Measurements from ENCODE around the gene TLR2.

Gene TLR2

GRCh38 chr4:153684182-153684970 lies at the start of gene TLR2:
TSS of gene TLR2 (plus strand) at chr4:153684280. CDS start at chr4:153702908, 18,628 bp downstream.
- Mint-ChIP-seq H3K27me3 (peaks cover 50% of the 10 kb centered on the region), H3K27ac (ENCODE audit: low read depth) (no peak within 1 kb of the TSS), H3K36me3 (ENCODE audit: insufficient read depth) (no peaks in the 10 kb centered on the region), H3K4me1 (peaks cover 8% of the 10 kb centered on the region), H3K9me3 (peaks cover under 1% of the 10 kb centered on the region), H3K4me3 (peak within 1 kb of the TSS; percentile 54)
- DNase-seq (ENCODE audit: low spot score in 2 of 2), result peak; percentile 17 to 40
- peak; percentile 78 for ATAC-seq (replicated peaks; ENCODE audit: extremely low read depth, poor library complexity, severe bottlenecking)

- Mint-ChIP-seq H3K27ac (ENCODE audit: low read depth) (no peak overlapping the region), H3K4me3 (no peak overlapping the region), H3K27me3 (no peaks in the 10 kb centered on the region), H3K36me3 (ENCODE audit: insufficient read depth) (peaks cover 57% of the 10 kb centered on the region), H3K9me3 (no peaks in the 10 kb centered on the region), H3K4me1 (no peaks in the 10 kb centered on the region)
- DNase-seq (ENCODE audit: low spot score in 2 of 2) (no peak), ATAC-seq (replicated peaks; ENCODE audit: extremely low read depth, poor library complexity, severe bottlenecking) (no peak)
These were observed 49.2 kb upstream of the TLR2 start for GRCh38 chr4:153634738-153635353.

- ATAC-seq (replicated peaks; ENCODE audit: extremely low read depth, poor library complexity, severe bottlenecking), result no peak
- Mint-ChIP-seq H3K9me3 (no peaks in the 10 kb centered on the region), H3K4me3 (no peak overlapping the region), H3K27ac (ENCODE audit: low read depth) (no peak overlapping the region), H3K36me3 (ENCODE audit: insufficient read depth) (peaks cover 54% of the 10 kb centered on the region), H3K27me3 (no peaks in the 10 kb centered on the region), H3K4me1 (no peaks in the 10 kb centered on the region)
- no peak for DNase-seq (ENCODE audit: low spot score in 2 of 2)
These were observed 48.2 kb upstream of the TLR2 start for GRCh38 chr4:153635846-153636245.

- no peaks in the 10 kb centered on the region for H3K27me3 Mint-ChIP-seq
- H3K36me3 Mint-ChIP-seq (ENCODE audit: insufficient read depth), result peaks cover 46% of the 10 kb centered on the region
- H3K4me1 Mint-ChIP-seq, result no peaks in the 10 kb centered on the region
- no peaks in the 10 kb centered on the region for H3K9me3 Mint-ChIP-seq
- no peak overlapping the region for H3K4me3 Mint-ChIP-seq
- no peak for ATAC-seq (replicated peaks; ENCODE audit: extremely low read depth, poor library complexity, severe bottlenecking)
- no peak for DNase-seq (ENCODE audit: low spot score in 2 of 2)
- no peak overlapping the region for H3K27ac Mint-ChIP-seq (ENCODE audit: low read depth)
These were observed 46.9 kb upstream of the TLR2 start for GRCh38 chr4:153637201-153637600.

GRCh38 chr4:153638011-153638410 lies 46.1 kb upstream of the TLR2 start:
- Mint-ChIP-seq H3K36me3 (ENCODE audit: insufficient read depth) (peaks cover 39% of the 10 kb centered on the region), H3K9me3 (no peaks in the 10 kb centered on the region), H3K4me3 (no peak overlapping the region), H3K27ac (ENCODE audit: low read depth) (no peak overlapping the region), H3K27me3 (no peaks in the 10 kb centered on the region), H3K4me1 (no peaks in the 10 kb centered on the region)
- DNase-seq (ENCODE audit: low spot score in 2 of 2), result no peak
- ATAC-seq (replicated peaks; ENCODE audit: extremely low read depth, poor library complexity, severe bottlenecking), result no peak

- Mint-ChIP-seq H3K36me3 (ENCODE audit: insufficient read depth) (peaks cover 33% of the 10 kb centered on the region), H3K9me3 (no peaks in the 10 kb centered on the region), H3K27ac (ENCODE audit: low read depth) (no peak overlapping the region), H3K4me3 (no peak overlapping the region), H3K27me3 (no peaks in the 10 kb centered on the region), H3K4me1 (no peaks in the 10 kb centered on the region)
- DNase-seq (ENCODE audit: low spot score in 2 of 2) (no peak), ATAC-seq (replicated peaks; ENCODE audit: extremely low read depth, poor library complexity, severe bottlenecking) (no peak)
These were observed 45.1 kb upstream of the TLR2 start for GRCh38 chr4:153638999-153639398.

GRCh38 chr4:153639833-153640802 lies 44.0 kb upstream of the TLR2 start:
- H3K9me3 Mint-ChIP-seq, result no peaks in the 10 kb centered on the region
- H3K4me1 Mint-ChIP-seq, result no peaks in the 10 kb centered on the region
- no peak overlapping the region for H3K27ac Mint-ChIP-seq (ENCODE audit: low read depth)
- H3K36me3 Mint-ChIP-seq (ENCODE audit: insufficient read depth), result peaks cover 26% of the 10 kb centered on the region
- no peak for ATAC-seq (replicated peaks; ENCODE audit: extremely low read depth, poor library complexity, severe bottlenecking)
- no peaks in the 10 kb centered on the region for H3K27me3 Mint-ChIP-seq
- H3K4me3 Mint-ChIP-seq, result no peak overlapping the region
- DNase-seq (ENCODE audit: low spot score in 2 of 2), result no peak

GRCh38 chr4:153641532-153641931 lies 42.5 kb upstream of the TLR2 start:
- Mint-ChIP-seq H3K9me3 (no peaks in the 10 kb centered on the region), H3K27me3 (no peaks in the 10 kb centered on the region), H3K4me1 (no peaks in the 10 kb centered on the region), H3K27ac (ENCODE audit: low read depth) (no peak overlapping the region), H3K36me3 (ENCODE audit: insufficient read depth) (peaks cover 13% of the 10 kb centered on the region), H3K4me3 (no peak overlapping the region)
- DNase-seq (ENCODE audit: low spot score in 2 of 2) (no peak), ATAC-seq (replicated peaks; ENCODE audit: extremely low read depth, poor library complexity, severe bottlenecking) (no peak)

GRCh38 chr4:153643406-153644383 lies 40.4 kb upstream of the TLR2 start:
- ATAC-seq (replicated peaks; ENCODE audit: extremely low read depth, poor library complexity, severe bottlenecking) (peak; percentile 87), DNase-seq (ENCODE audit: low spot score in 2 of 2) (no peak)
- H3K27ac Mint-ChIP-seq (ENCODE audit: low read depth), result no peak overlapping the region
- H3K36me3 Mint-ChIP-seq (ENCODE audit: insufficient read depth), result peaks cover 2% of the 10 kb centered on the region
- H3K27me3 Mint-ChIP-seq, result no peaks in the 10 kb centered on the region
- H3K4me1 Mint-ChIP-seq, result peaks cover 6% of the 10 kb centered on the region
- no peak overlapping the region for H3K4me3 Mint-ChIP-seq
- no peaks in the 10 kb centered on the region for H3K9me3 Mint-ChIP-seq

GRCh38 chr4:153645183-153645582 lies 38.9 kb upstream of the TLR2 start:
- no peak overlapping the region for H3K4me3 Mint-ChIP-seq
- H3K9me3 Mint-ChIP-seq, result no peaks in the 10 kb centered on the region
- DNase-seq (ENCODE audit: low spot score in 2 of 2) (no peak), ATAC-seq (replicated peaks; ENCODE audit: extremely low read depth, poor library complexity, severe bottlenecking) (no peak)
- no peaks in the 10 kb centered on the region for H3K27me3 Mint-ChIP-seq
- peaks cover 6% of the 10 kb centered on the region for H3K4me1 Mint-ChIP-seq
- H3K27ac Mint-ChIP-seq (ENCODE audit: low read depth), result no peak overlapping the region
- peaks cover 2% of the 10 kb centered on the region for H3K36me3 Mint-ChIP-seq (ENCODE audit: insufficient read depth)

- H3K36me3 Mint-ChIP-seq (ENCODE audit: insufficient read depth), result peaks cover 2% of the 10 kb centered on the region
- no peaks in the 10 kb centered on the region for H3K27me3 Mint-ChIP-seq
- ATAC-seq (replicated peaks; ENCODE audit: extremely low read depth, poor library complexity, severe bottlenecking) (no peak), DNase-seq (ENCODE audit: low spot score in 2 of 2) (no peak)
- H3K4me1 Mint-ChIP-seq, result peaks cover 8% of the 10 kb centered on the region
- no peak overlapping the region for H3K4me3 Mint-ChIP-seq
- H3K27ac Mint-ChIP-seq (ENCODE audit: low read depth), result no peak overlapping the region
- H3K9me3 Mint-ChIP-seq, result no peaks in the 10 kb centered on the region
These were observed 37.8 kb upstream of the TLR2 start for GRCh38 chr4:153646261-153646660.
